H7 (cell line): ENCODE data around the gene TUSC2. TPM values are rescaled to one million over a fixed set of nuclear protein-coding genes. Genes with fewer than 3 reads are reported as not detected.
"Not testable (repeated sequence)": the region's sequence is repeated elsewhere in the genome, so short reads cannot be mapped to it uniquely, and the experiment has no call there.

ENCODE experiments used
- DNase-seq: peaks from one replicate; pipeline ENCODE4 v3.0.0; 2012
- H3K27me3 ChIP-seq: 2 replicates; pipeline ENCODE4 v1.6.0; 2011; ENCODE audit warnings: mild to moderate bottlenecking, low read length; ENCODE audit not compliant: control insufficient read depth, insufficient read depth
- H3K36me3 ChIP-seq: replicated peaks from 2 replicates; pipeline ENCODE4 v1.5.1; 2011; ENCODE audit warnings: low read length; ENCODE audit not compliant: control insufficient read depth, insufficient read depth
- H3K4me3 ChIP-seq: 2 replicates; pipeline ENCODE4 v1.5.1; 2011; ENCODE audit warnings: low read depth, mild to moderate bottlenecking, control low read depth, low read length, moderate library complexity; ENCODE audit not compliant: insufficient read depth
- total RNA-seq: library from RNA; depleted of rRNA; stranded (reverse); fragments of >200 nt; shearing (Covaris generic); gene quantifications from 2 replicates; pipeline ENCODE4 v1.2.3, GENCODE V29; 2014

Gene TUSC2
- total RNA-seq, 1 experiment from 2014 or later: 42.1 TPM

GRCh38 chr3:50292159-50293078 lies 35.6 kb downstream of the TUSC2 start, which contains the start of gene IFRD2:
IFRD2 (minus strand) TSS chr3:50292429; CDS start chr3:50292274, 155 bp downstream.
- peak; percentile 98 for DNase-seq
- Histone ChIP-seq H3K36me3 (peaks cover 22% of the 10 kb centered on the region), H3K4me3 (peak within 1 kb of the TSS; percentile 83), H3K27me3 (no peaks in the 10 kb centered on the region)

GRCh38 chr3:50290161-50290641 lies 37.8 kb downstream of the TUSC2 start:
- Histone ChIP-seq H3K36me3 (peaks cover 22% of the 10 kb centered on the region), H3K4me3 (no peak overlapping the region), H3K27me3 (no peaks in the 10 kb centered on the region)
- DNase-seq: no peak

GRCh38 chr3:50289130-50289529 lies 38.9 kb downstream of the TUSC2 start:
- Histone ChIP-seq H3K27me3 (no peaks in the 10 kb centered on the region), H3K36me3 (peaks cover 22% of the 10 kb centered on the region), H3K4me3 (no peak overlapping the region)
- DNase-seq: no peak

- H3K4me3 ChIP-seq: no peak overlapping the region
- no peaks in the 10 kb centered on the region for H3K27me3 ChIP-seq
- H3K36me3 ChIP-seq: peaks cover 22% of the 10 kb centered on the region
- no peak for DNase-seq
Observed at GRCh38 chr3:50288387-50289007, 39.5 kb downstream of the TUSC2 start.

GRCh38 chr3:50287262-50287661 lies 40.8 kb downstream of the TUSC2 start:
- Histone ChIP-seq H3K27me3 (no peaks in the 10 kb centered on the region), H3K4me3 (no peak overlapping the region), H3K36me3 (peaks cover 22% of the 10 kb centered on the region)
- no peak for DNase-seq

- peaks cover 22% of the 10 kb centered on the region for H3K36me3 ChIP-seq
- no peak for DNase-seq
- no peak overlapping the region for H3K4me3 ChIP-seq
- no peaks in the 10 kb centered on the region for H3K27me3 ChIP-seq
Observed at GRCh38 chr3:50286322-50287227, 41.4 kb downstream of the TUSC2 start.

GRCh38 chr3:50284121-50284520 lies 43.9 kb downstream of the TUSC2 start:
- H3K27me3 ChIP-seq, DNase-seq, H3K36me3 ChIP-seq, H3K4me3 ChIP-seq: not testable (repeated sequence)

- Histone ChIP-seq H3K27me3 (peaks cover 24% of the 10 kb centered on the region), H3K4me3 (no peak overlapping the region), H3K36me3 (no peaks in the 10 kb centered on the region)
- no peak for DNase-seq
Observed at GRCh38 chr3:50279255-50280016, 48.6 kb downstream of the TUSC2 start.

- peaks cover 30% of the 10 kb centered on the region for H3K27me3 ChIP-seq
- H3K36me3 ChIP-seq: no peaks in the 10 kb centered on the region
- H3K4me3 ChIP-seq: no peak within 1 kb of the TSS
Observed at GRCh38 chr3:50278880-50279224, 49.2 kb downstream of the TUSC2 start, which contains the start of gene LSMEM2. LSMEM2 (plus strand) TSS chr3:50279087; CDS start chr3:50279114, 27 bp downstream.

GRCh38 chr3:50278123-50278879 lies 49.7 kb downstream of the TUSC2 start:
- Histone ChIP-seq H3K4me3 (no peak overlapping the region), H3K36me3 (no peaks in the 10 kb centered on the region), H3K27me3 (peaks cover 35% of the 10 kb centered on the region)
- no peak for DNase-seq

More at GRCh38 chr3:50278880-50279224, 49.2 kb downstream of the TUSC2 start, which contains the start of gene LSMEM2:
- no peak for DNase-seq

GRCh38 chr3:50276762-50277101 lies 51.3 kb downstream of the TUSC2 start:
- peak overlapping the region; percentile 41; the same call in 1 of the 2 replicates for H3K4me3 ChIP-seq
- DNase-seq: peak; percentile 67
- peaks cover 39% of the 10 kb centered on the region for H3K27me3 ChIP-seq
- no peaks in the 10 kb centered on the region for H3K36me3 ChIP-seq

GRCh38 chr3:50275996-50276761 lies 51.8 kb downstream of the TUSC2 start:
- DNase-seq: peak; percentile 87
- no peaks in the 10 kb centered on the region for H3K36me3 ChIP-seq
- peak overlapping the region; percentile 41; the same call in 1 of the 2 replicates for H3K4me3 ChIP-seq
- H3K27me3 ChIP-seq: peaks cover 39% of the 10 kb centered on the region
